ENCODE measurements around the gene TAPT1. TPM values are rescaled to one million over a fixed set of nuclear protein-coding genes. Genes with fewer than 3 reads are reported as not detected.

TAPT1 gene
- total and polyA plus RNA-seq, 3 donors from 2014 or later: 38.4 to 117 (median 46.1) TPM

GRCh38 chr4:16169490-16169889 lies 56.8 kb downstream of the TAPT1 start:
- Histone ChIP-seq H3K4me1 (no peaks in the 10 kb centered on the region), H3K36me3 (ENCODE audit: low read depth, missing control alignments) (no peaks in the 10 kb centered on the region), H3K9me3 (no peaks in the 10 kb centered on the region), H3K27ac (no peak overlapping the region), H3K4me3 (no peak overlapping the region), H3K27me3 (no peaks in the 10 kb centered on the region)
- DNase-seq: no peak
- intact Hi-C loops (cut with DNase I; ENCODE audit: low total_unique reads): no loop called here
- no peak for TF ChIP-seq POLR2A (IDR thresholded peaks at IDR 0.05)
- TF ChIP-seq CTCF (IDR thresholded peaks at IDR 0.05): no peak
- 85 to 87% methylated on average over 4 of the region's 4 CpGs for WGBS, 2 donors

GRCh38 chr4:16168710-16169388 lies 57.4 kb downstream of the TAPT1 start:
- intact Hi-C loops (cut with DNase I; ENCODE audit: low total_unique reads): no loop called here
- Histone ChIP-seq H3K4me1 (no peaks in the 10 kb centered on the region), H3K9me3 (no peaks in the 10 kb centered on the region), H3K27me3 (no peaks in the 10 kb centered on the region), H3K4me3 (no peak overlapping the region), H3K27ac (no peak overlapping the region), H3K36me3 (ENCODE audit: low read depth, missing control alignments) (no peaks in the 10 kb centered on the region)
- no peak for DNase-seq
- no peak for TF ChIP-seq CTCF (IDR thresholded peaks at IDR 0.05)
- TF ChIP-seq POLR2A (IDR thresholded peaks at IDR 0.05): no peak
- WGBS, 2 donors: 88 to 93% methylated on average over 3 of the region's 3 CpGs

GRCh38 chr4:16168144-16168543 lies 58.1 kb downstream of the TAPT1 start:
- no peaks in the 10 kb centered on the region for H3K9me3 ChIP-seq
- WGBS, 2 donors: 90 to 96% methylated on average over 8 of the region's 8 CpGs
- intact Hi-C loops (cut with DNase I; ENCODE audit: low total_unique reads): no loop called here
- H3K27me3 ChIP-seq: no peaks in the 10 kb centered on the region
- no peak for TF ChIP-seq POLR2A (IDR thresholded peaks at IDR 0.05)
- no peak for TF ChIP-seq CTCF (IDR thresholded peaks at IDR 0.05)
- H3K27ac ChIP-seq: no peak overlapping the region
- H3K36me3 ChIP-seq (ENCODE audit: low read depth, missing control alignments): no peaks in the 10 kb centered on the region
- no peaks in the 10 kb centered on the region for H3K4me1 ChIP-seq
- no peak overlapping the region for H3K4me3 ChIP-seq
- no peak for DNase-seq

GRCh38 chr4:16165931-16166330 lies 60.3 kb downstream of the TAPT1 start:
- Histone ChIP-seq H3K27ac (no peak overlapping the region), H3K4me3 (no peak overlapping the region), H3K9me3 (no peaks in the 10 kb centered on the region), H3K4me1 (no peaks in the 10 kb centered on the region), H3K36me3 (ENCODE audit: low read depth, missing control alignments) (no peaks in the 10 kb centered on the region), H3K27me3 (no peaks in the 10 kb centered on the region)
- no peak for DNase-seq
- no peak for TF ChIP-seq POLR2A (IDR thresholded peaks at IDR 0.05)
- TF ChIP-seq CTCF (IDR thresholded peaks at IDR 0.05): no peak
- 96 to 97% methylated on average over 7 of the region's 7 CpGs for WGBS, 2 donors
- intact Hi-C loops (cut with DNase I; ENCODE audit: low total_unique reads): no loop called here

- TF ChIP-seq CTCF (IDR thresholded peaks at IDR 0.05) (no peak), POLR2A (IDR thresholded peaks at IDR 0.05) (no peak)
- Histone ChIP-seq H3K36me3 (ENCODE audit: low read depth, missing control alignments) (no peaks in the 10 kb centered on the region), H3K9me3 (no peaks in the 10 kb centered on the region), H3K27me3 (no peaks in the 10 kb centered on the region), H3K4me3 (no peak overlapping the region), H3K4me1 (no peaks in the 10 kb centered on the region), H3K27ac (no peak overlapping the region)
- WGBS, 2 donors: 91 to 92% methylated on average over 4 of the region's 4 CpGs
- intact Hi-C loops (cut with DNase I; ENCODE audit: low total_unique reads): no loop called here
- no peak for DNase-seq
Observed at GRCh38 chr4:16162891-16163290, 63.4 kb downstream of the TAPT1 start.

Measured in testis (tissue), 3 donors.